K562 (cell line): ENCODE measurements around the gene UBR3. TPM values are rescaled to one million over a fixed set of nuclear protein-coding genes. Genes with fewer than 3 reads are reported as not detected.
A peak's percentile ranks its signal among the peaks of the same experiment; 100 is the strongest.

ENCODE experiments used
- ARID2 ChIP-seq: fragments of 450-650 bp; IDR thresholded peaks from 2 replicates; pipeline ENCODE4 v1.6.1; 2017; ENCODE audit warnings: antibody characterized with exemption, mild to moderate bottlenecking
- DDX20 ChIP-seq: fragments of 450-650 bp; IDR thresholded peaks from 2 replicates; pipeline ENCODE4 v1.6.1; 2016; ENCODE audit warnings: missing genetic modification characterization, low read depth, mild to moderate bottlenecking, missing compliant biosample characterization, moderate library complexity
- DMBX1 ChIP-seq: fragments of 250-450 bp; sonication (Bioruptor Pico); IDR thresholded peaks from 2 replicates; pipeline ENCODE4 v1.8.0; 2022; ENCODE audit warnings: inconsistent platforms, mild to moderate bottlenecking, moderate library complexity, borderline replicate concordance
- FOXA3 ChIP-seq, 2 experiments: fragments of 450-650 bp in 1 of 2; sonication (generic) in 1 of 2; formaldehyde crosslinking; IDR thresholded peaks in 1 of 2; conservative IDR thresholded peaks in 1 of 2; 2 replicates each; pipeline versions ENCODE4 v1.4.0 to v1.8.0; 2020 to 2022; ENCODE audit warnings: mild to moderate bottlenecking in 2 of 2, missing genetic modification reagents in 1 of 2
- HDAC6 ChIP-seq: IDR thresholded peaks from 2 replicates; pipeline ENCODE4 v1.6.1; 2012; ENCODE audit warnings: low read depth, mild to moderate bottlenecking, control low read depth, inconsistent platforms, low read length, moderate library complexity
- MEF2A ChIP-seq: IDR thresholded peaks from 2 replicates; pipeline ENCODE4 v1.6.1; 2011; ENCODE audit warnings: low read depth, mild to moderate bottlenecking, low read length, moderate library complexity; ENCODE audit not compliant: control insufficient read depth
- MTA3 ChIP-seq: fragments of 450-650 bp; formaldehyde crosslinking; IDR thresholded peaks from 2 replicates; pipeline ENCODE4 v1.6.1; 2017; ENCODE audit warnings: mild to moderate bottlenecking, borderline replicate concordance
- NRF1 ChIP-seq, 2 experiments: fragments of 450-650 bp; IDR thresholded peaks in 1 of 2; conservative IDR thresholded peaks in 1 of 2; 2 replicates each; pipeline ENCODE4 v1.6.1; 2014; ENCODE audit warnings: mild to moderate bottlenecking in 2 of 2
- RAD21 ChIP-seq, 2 experiments: fragments of 250-450 bp in 1 of 2; fragments of 450-650 bp in 1 of 2; sonication (Bioruptor Pico) in 1 of 2; formaldehyde crosslinking in 1 of 2; IDR thresholded peaks in 1 of 2; conservative IDR thresholded peaks in 1 of 2; 2 replicates each; pipeline versions ENCODE4 v1.4.0 to v1.8.0; 2020 to 2022; ENCODE audit warnings: mild to moderate bottlenecking in 2 of 2, moderate library complexity in 1 of 2
- RB1 ChIP-seq: fragments of 450-650 bp; IDR thresholded peaks from 2 replicates; pipeline ENCODE4 v1.6.1; 2017; ENCODE audit warnings: low read depth, mild to moderate bottlenecking
- SMAD1 ChIP-seq: fragments of 150-350 bp; IDR thresholded peaks from 2 replicates; pipeline ENCODE4 v1.6.1; 2014; ENCODE audit warnings: low read length, low read depth; ENCODE audit not compliant: partially characterized antibody
- SMARCA4 ChIP-seq: fragments of 450-650 bp; IDR thresholded peaks from 2 replicates; pipeline ENCODE4 v1.6.1; 2016
- TOE1 ChIP-seq, 2 experiments: fragments of 450-650 bp in 1 of 2; sonication (generic) in 1 of 2; formaldehyde crosslinking in 1 of 2; IDR thresholded peaks; 2 replicates each; pipeline versions ENCODE4 v1.7.1 to v1.8.0; 2016 to 2022; ENCODE audit warnings: borderline replicate concordance in 2 of 2, mild to moderate bottlenecking in 2 of 2, antibody characterized with exemption in 1 of 2, inconsistent platforms in 1 of 2, low read depth in 1 of 2, missing genetic modification reagents in 1 of 2, moderate library complexity in 1 of 2
- ZBTB2 ChIP-seq: fragments of 450-650 bp; IDR thresholded peaks from 2 replicates; pipeline ENCODE4 v1.6.1; 2016; ENCODE audit warnings: antibody characterized with exemption
- ZNF3 ChIP-seq: fragments of 250-450 bp; sonication (Bioruptor Pico); IDR thresholded peaks from 2 replicates; pipeline ENCODE4 v1.5.0; 2021; ENCODE audit warnings: mild to moderate bottlenecking, moderate library complexity
- ZNF316 ChIP-seq: fragments of 450-650 bp; IDR thresholded peaks from 2 replicates; pipeline ENCODE4 v1.6.1; 2016
- ZNF586 ChIP-seq: fragments of 450-650 bp; formaldehyde crosslinking; conservative IDR thresholded peaks from 2 replicates; pipeline ENCODE4 v1.4.0; 2020; ENCODE audit warnings: mild to moderate bottlenecking, moderate library complexity
- polyA plus RNA-seq, 8 experiments: library from polyadenylated mRNA; depleted of rRNA in 4 of 8; stranded (reverse) in 5 of 8; unstranded in 3 of 8; fragments of >200 nt; fragmentation: Nextera tagmentation in 2 of 8; fragmentation: Illumina TruSeq in 1 of 8; extraction: Ambion mirVana in 2 of 8; extraction: Trizol in 1 of 8; gene quantifications; 2 replicates each; pipeline versions ENCODE4 v1.2.1 to v1.2.3, GENCODE V29; 2011 to 2014; ENCODE audit warnings: inconsistent platforms in 1 of 8, missing spikeins in 1 of 8
- total RNA-seq, 7 experiments: library from RNA; depleted of rRNA in 6 of 7; stranded (reverse); fragments of >200 nt in 6 of 7; fragmentation: Illumina TruSeq in 2 of 7; extraction: Trizol in 2 of 7; gene quantifications; 2 replicates each; pipeline versions ENCODE4 v1.2.1 to v1.2.3, GENCODE V29; 2011 to 2021; ENCODE audit warnings: low replicate concordance in 1 of 7
- TF ChIP-seq, protein P1 (sequence below): fragments of 450-650 bp; IDR thresholded peaks from 2 replicates; pipeline ENCODE4 v1.7.1; 2018; ENCODE audit warnings: mild to moderate bottlenecking, low read depth; ENCODE audit not compliant: partially characterized antibody
- TF ChIP-seq, protein P2 (sequence below): fragments of 200-400 bp; formaldehyde crosslinking; IDR thresholded peaks from 2 replicates; pipeline ENCODE4 v1.6.1; 2017; ENCODE audit warnings: mild to moderate bottlenecking, low read depth, low read length, moderate library complexity

The UBR3 gene
- total and polyA plus RNA-seq, 9 of the 15 experiments (the other 6 are each of a cell fraction or from before 2014, with no cell fraction given): 14.4 to 63.5 (median 40.4) TPM

- TF ChIP-seq, protein P1, sequence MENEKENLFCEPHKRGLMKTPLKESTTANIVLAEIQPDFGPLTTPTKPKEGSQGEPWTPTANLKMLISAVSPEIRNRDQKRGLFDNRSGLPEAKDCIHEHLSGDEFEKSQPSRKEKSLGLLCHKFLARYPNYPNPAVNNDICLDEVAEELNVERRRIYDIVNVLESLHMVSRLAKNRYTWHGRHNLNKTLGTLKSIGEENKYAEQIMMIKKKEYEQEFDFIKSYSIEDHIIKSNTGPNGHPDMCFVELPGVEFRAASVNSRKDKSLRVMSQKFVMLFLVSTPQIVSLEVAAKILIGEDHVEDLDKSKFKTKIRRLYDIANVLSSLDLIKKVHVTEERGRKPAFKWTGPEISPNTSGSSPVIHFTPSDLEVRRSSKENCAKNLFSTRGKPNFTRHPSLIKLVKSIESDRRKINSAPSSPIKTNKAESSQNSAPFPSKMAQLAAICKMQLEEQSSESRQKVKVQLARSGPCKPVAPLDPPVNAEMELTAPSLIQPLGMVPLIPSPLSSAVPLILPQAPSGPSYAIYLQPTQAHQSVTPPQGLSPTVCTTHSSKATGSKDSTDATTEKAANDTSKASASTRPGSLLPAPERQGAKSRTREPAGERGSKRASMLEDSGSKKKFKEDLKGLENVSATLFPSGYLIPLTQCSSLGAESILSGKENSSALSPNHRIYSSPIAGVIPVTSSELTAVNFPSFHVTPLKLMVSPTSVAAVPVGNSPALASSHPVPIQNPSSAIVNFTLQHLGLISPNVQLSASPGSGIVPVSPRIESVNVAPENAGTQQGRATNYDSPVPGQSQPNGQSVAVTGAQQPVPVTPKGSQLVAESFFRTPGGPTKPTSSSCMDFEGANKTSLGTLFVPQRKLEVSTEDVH: no peak
- TF ChIP-seq DMBX1 (peak; percentile 73; the same call in 1 of the 2 replicates), SMAD1 (no peak), ARID2 (no peak), DDX20 (tag) (peak; percentile 36; the same call in 1 of the 2 replicates), HDAC6 (no peak), SMARCA4 (peak; percentile 100), TOE1 (IDR thresholded peaks at IDR 0.05; ENCODE audit: borderline replicate concordance) (0 out of 2 replicates have a peak, but pooled peaks have one; percentile 13), TOE1 (CRISPR knock-in tag; IDR thresholded peaks at IDR 0.05; ENCODE audit: borderline replicate concordance, low read depth) (no peak), RB1 (no peak), MTA3 (peak; percentile 83; the same call in 1 of the 2 replicates), FOXA3 (CRISPR knock-in tag; conservative IDR thresholded peaks at IDR 0.05 in 1 of 2, IDR thresholded peaks at IDR 0.05 in 1 of 2) (peak in 1 of 2 experiments; percentile 46; a peak in 1 of 4 replicates), ZNF3 (no peak), ZNF316 (peak; percentile 58), ZNF586 (no peak), ZBTB2 (peak; percentile 73), MEF2A (peak; percentile 52; the same call in 1 of the 2 replicates), NRF1 (conservative IDR thresholded peaks at IDR 0.05 in 1 of 2, IDR thresholded peaks at IDR 0.05 in 1 of 2) (no peak), RAD21 (CRISPR knock-in tag; conservative IDR thresholded peaks at IDR 0.05 in 1 of 2, IDR thresholded peaks at IDR 0.05 in 1 of 2) (peak in 1 of 2 experiments; percentile 36; a peak in 2 of 4 replicates)
- TF ChIP-seq, protein P2, sequence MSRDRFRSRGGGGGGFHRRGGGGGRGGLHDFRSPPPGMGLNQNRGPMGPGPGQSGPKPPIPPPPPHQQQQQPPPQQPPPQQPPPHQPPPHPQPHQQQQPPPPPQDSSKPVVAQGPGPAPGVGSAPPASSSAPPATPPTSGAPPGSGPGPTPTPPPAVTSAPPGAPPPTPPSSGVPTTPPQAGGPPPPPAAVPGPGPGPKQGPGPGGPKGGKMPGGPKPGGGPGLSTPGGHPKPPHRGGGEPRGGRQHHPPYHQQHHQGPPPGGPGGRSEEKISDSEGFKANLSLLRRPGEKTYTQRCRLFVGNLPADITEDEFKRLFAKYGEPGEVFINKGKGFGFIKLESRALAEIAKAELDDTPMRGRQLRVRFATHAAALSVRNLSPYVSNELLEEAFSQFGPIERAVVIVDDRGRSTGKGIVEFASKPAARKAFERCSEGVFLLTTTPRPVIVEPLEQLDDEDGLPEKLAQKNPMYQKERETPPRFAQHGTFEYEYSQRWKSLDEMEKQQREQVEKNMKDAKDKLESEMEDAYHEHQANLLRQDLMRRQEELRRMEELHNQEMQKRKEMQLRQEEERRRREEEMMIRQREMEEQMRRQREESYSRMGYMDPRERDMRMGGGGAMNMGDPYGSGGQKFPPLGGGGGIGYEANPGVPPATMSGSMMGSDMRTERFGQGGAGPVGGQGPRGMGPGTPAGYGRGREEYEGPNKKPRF: no peak
Measured at GRCh38 chr2:170013802-170014551, 186.7 kb downstream of the UBR3 start (continued).
